ENCODE results near the gene OR5K2.

The OR5K2 gene

DNA sequence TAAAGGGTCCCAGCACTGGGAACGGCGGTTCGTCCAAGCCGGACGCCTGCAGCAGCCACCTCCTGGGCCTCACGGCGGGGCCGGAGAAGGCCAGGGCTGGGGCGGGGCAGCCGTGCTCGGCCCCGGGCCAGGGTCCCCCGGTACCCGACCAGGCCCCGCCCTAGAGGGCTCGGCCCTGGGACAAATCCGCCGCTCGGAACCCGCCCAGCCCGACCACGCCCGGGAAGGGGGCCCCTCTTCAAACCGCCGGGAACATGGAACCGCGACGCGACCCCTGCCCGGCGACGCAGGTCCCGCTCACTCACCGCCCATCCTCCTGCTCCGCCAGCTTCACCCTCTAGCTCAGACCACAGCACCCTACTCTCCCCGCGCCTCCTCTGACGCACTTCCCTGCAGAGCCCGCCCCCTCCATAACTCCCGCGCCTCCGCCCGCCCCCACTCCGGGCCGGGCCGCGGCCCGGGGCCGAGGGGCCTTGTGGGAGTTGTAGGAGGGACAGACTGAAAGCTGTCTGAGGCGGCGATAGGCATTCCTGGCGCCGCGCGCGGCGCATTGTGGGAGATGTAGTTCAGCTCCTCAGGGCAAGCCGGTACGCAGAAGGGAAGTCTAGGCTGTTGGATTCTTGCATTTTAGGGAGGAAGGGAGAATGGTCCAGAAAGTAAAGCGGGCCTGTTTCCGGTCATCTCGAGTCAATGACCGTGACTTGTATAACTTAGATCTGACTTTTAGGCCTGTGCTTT, 25.2 kb downstream of the OR5K2 start, which contains the start of gene CLDND1:
Gene CLDND1, minus strand, starts transcription at position 359 of the 738 bp plus-strand sequence. CDS start 1,478 bp downstream, outside the sequence.
- Histone ChIP-seq H3K27me3 (replicated peaks; ENCODE audit: control insufficient read depth, insufficient read depth, low read length) (no peaks in the 10 kb centered on the region), H3K4me3 (replicated peaks; ENCODE audit: low read depth, low read length) (peak within 1 kb of the TSS; percentile 80), H3K36me3 (ENCODE audit: control insufficient read depth, insufficient read depth, low read length) (peaks cover 2% of the 10 kb centered on the region)
- peak; percentile 100 for DNase-seq (ENCODE audit: extremely low read depth, insufficient read length)
- TF ChIP-seq, protein P1, sequence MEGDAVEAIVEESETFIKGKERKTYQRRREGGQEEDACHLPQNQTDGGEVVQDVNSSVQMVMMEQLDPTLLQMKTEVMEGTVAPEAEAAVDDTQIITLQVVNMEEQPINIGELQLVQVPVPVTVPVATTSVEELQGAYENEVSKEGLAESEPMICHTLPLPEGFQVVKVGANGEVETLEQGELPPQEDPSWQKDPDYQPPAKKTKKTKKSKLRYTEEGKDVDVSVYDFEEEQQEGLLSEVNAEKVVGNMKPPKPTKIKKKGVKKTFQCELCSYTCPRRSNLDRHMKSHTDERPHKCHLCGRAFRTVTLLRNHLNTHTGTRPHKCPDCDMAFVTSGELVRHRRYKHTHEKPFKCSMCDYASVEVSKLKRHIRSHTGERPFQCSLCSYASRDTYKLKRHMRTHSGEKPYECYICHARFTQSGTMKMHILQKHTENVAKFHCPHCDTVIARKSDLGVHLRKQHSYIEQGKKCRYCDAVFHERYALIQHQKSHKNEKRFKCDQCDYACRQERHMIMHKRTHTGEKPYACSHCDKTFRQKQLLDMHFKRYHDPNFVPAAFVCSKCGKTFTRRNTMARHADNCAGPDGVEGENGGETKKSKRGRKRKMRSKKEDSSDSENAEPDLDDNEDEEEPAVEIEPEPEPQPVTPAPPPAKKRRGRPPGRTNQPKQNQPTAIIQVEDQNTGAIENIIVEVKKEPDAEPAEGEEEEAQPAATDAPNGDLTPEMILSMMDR (IDR thresholded peaks at IDR 0.05; ENCODE audit: insufficient read depth, low read length, poor library complexity, severe bottlenecking) = no peak

DNA sequence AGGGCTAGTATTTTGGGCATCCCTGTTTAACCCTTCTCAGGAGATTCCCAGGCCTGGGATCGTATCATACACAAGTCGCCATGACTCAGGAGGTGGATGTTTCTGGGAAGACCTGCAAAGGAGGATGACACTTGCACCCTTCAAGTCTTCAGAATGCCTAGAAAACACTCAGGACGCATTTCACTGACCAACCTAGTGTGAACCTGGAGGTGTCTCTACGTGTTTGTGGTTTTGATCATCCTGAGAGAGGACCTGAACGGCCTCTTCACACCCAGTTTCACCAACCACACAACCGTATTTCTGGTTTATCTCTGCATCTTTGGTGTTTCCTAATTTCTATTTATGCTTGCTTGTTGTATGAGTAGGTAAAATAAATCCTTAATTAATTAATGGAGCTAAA, 28.0 kb downstream of the OR5K2 start:
- Histone ChIP-seq H3K36me3 (ENCODE audit: control insufficient read depth, insufficient read depth, low read length) (no peaks in the 10 kb centered on the region; the same call in 1 of the 2 replicates), H3K27me3 (replicated peaks; ENCODE audit: control insufficient read depth, insufficient read depth, low read length) (no peaks in the 10 kb centered on the region), H3K4me3 (replicated peaks; ENCODE audit: low read depth, low read length) (no peak overlapping the region)
- DNase-seq (ENCODE audit: extremely low read depth, insufficient read length) = no peak
- TF ChIP-seq, protein P1 (IDR thresholded peaks at IDR 0.05; ENCODE audit: insufficient read depth, low read length, poor library complexity, severe bottlenecking) = no peak

DNA sequence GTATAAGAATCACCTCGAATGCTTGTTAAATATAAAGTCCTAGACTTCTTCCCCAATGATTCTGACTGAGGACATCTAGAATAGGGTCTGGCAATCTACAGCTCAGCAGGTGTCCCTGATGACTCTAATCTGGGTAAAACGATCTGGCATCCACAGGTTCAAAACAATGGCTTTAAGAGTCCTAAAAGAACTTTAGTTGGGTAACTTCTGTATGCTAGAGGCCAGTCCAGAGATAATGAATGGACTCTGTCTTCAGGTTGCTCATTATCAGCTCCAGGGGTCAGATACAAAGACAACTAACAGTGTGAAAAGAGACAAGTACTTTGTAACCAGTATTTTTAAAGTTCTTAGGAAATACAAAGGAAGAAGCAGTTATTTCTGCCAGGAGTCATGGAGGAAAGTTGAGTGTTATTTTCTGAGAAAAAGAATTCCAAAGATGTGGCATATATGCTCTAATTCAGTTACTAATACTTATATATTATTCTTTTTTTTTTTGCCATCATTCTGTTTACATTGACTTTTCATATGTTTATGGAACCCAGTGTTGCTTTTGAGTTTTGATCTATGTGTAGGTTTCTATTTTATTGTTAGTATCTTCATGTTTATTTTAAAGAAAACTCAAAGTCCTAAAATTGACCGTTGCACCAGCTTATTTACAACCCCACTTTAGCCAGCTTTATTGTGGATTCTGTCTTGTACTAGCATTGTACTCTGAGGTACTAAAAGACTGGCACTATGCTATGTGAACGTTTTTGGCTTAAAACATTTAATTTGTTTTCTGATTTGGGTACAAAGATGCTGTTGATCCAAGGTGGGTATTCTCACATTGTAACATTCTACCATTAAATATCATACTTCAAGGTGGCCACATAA, 31.2 kb downstream of the OR5K2 start:
- no peak for DNase-seq (ENCODE audit: extremely low read depth, insufficient read length)
- TF ChIP-seq, protein P1 (IDR thresholded peaks at IDR 0.05; ENCODE audit: insufficient read depth, low read length, poor library complexity, severe bottlenecking) = no peak
- Histone ChIP-seq H3K36me3 (ENCODE audit: control insufficient read depth, insufficient read depth, low read length) (peaks cover 3% of the 10 kb centered on the region; the same call in 1 of the 2 replicates), H3K4me3 (replicated peaks; ENCODE audit: low read depth, low read length) (peak overlapping the region; percentile 47), H3K27me3 (replicated peaks; ENCODE audit: control insufficient read depth, insufficient read depth, low read length) (no peaks in the 10 kb centered on the region)

DNA sequence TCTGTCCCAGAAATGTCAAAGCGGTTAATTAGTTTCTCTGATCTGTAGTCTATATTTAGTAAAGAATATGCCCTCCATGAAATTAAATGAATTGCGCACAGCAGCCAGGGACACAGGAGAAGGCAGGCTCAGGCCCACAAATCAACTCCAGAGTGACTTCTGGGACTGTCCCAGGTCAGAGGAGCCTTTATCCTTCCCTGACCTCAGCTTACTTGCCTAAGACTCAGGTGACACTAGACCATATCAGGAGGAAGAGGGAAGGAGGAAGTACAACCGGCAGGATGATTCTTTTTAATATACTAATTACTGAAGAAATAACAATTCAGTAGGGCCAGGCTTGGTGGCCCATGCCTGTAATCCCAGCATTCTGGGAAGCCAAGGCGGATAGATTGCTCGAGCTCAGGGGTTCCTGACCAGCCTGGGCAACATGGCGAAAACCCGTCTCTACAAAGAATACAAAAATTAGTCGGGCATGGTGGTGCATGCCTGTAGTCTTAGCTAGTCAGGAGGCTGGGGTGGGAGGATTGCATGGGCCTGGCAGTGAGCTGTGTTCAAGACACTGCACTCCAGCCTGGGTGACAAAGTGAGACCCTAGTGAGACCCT, 32.5 kb downstream of the OR5K2 start:
- no peak for DNase-seq (ENCODE audit: extremely low read depth, insufficient read length)
- no peaks in the 10 kb centered on the region for H3K27me3 ChIP-seq (replicated peaks; ENCODE audit: control insufficient read depth, insufficient read depth, low read length)
- TF ChIP-seq, protein P1 (IDR thresholded peaks at IDR 0.05; ENCODE audit: insufficient read depth, low read length, poor library complexity, severe bottlenecking) = no peak
- peak overlapping the region; percentile 86 for H3K4me3 ChIP-seq (replicated peaks; ENCODE audit: low read depth, low read length)
- H3K36me3 ChIP-seq (ENCODE audit: control insufficient read depth, insufficient read depth, low read length) = peaks cover 3% of the 10 kb centered on the region; the same call in 1 of the 2 replicates

DNA sequence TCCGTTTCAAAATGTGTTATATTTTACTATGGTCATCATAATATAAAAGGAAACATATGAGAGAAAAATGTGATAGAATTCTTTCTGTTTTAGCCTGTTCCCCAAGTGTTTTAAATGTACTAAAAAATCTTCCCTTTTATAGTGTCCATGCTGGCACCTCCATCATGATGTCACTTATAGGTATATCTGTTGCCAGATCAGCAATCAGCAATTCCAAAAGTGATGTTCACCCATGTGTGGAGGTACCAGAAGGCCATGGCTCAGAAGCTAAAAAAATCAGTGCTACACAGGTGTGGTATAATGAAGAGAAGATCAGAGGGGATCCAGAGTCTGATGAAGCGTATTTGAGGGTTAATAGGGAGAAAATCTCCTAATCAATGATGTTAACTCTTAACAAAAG, 33.2 kb downstream of the OR5K2 start:
- Histone ChIP-seq H3K27me3 (replicated peaks; ENCODE audit: control insufficient read depth, insufficient read depth, low read length) (no peaks in the 10 kb centered on the region), H3K36me3 (ENCODE audit: control insufficient read depth, insufficient read depth, low read length) (peaks cover 3% of the 10 kb centered on the region; the same call in 1 of the 2 replicates), H3K4me3 (replicated peaks; ENCODE audit: low read depth, low read length) (peak overlapping the region; percentile 86)
- no peak for DNase-seq (ENCODE audit: extremely low read depth, insufficient read length)
- TF ChIP-seq, protein P1 (IDR thresholded peaks at IDR 0.05; ENCODE audit: insufficient read depth, low read length, poor library complexity, severe bottlenecking) = no peak

Measured in GM06990 (cell line).